GM10248 (cell line): ENCODE results near the gene RHAG.
"Not testable (repeated sequence)": the region's sequence is repeated elsewhere in the genome, so short reads cannot be mapped to it uniquely, and the experiment has no call there.

Experiments used
- CTCF ChIA-PET: fragments of 300-600 bp; sonication (Branson Sonifier 250); formaldehyde crosslinking; extraction: SDS; loops from one replicate; lab custom pipeline; 2021; ENCODE audit warnings: antibody characterized with exemption; lab: Yijun Ruan, JAX
- POLR2A ChIA-PET: fragments of 350-650 bp; sonication (Branson Sonifier 250); formaldehyde crosslinking; extraction: SDS; loops from one replicate; lab custom pipeline; 2020; ENCODE audit warnings: antibody characterized with exemption; lab: Yijun Ruan, JAX
- DNase-seq: peaks from one replicate; pipeline ENCODE4 v3.0.0; 2012; ENCODE audit errors: extremely low spot score
- TF ChIP-seq, protein P1 (sequence below): IDR thresholded peaks from 2 replicates; pipeline ENCODE4 v1.5.1; 2012; ENCODE audit warnings: mild to moderate bottlenecking, low read depth; ENCODE audit errors: extremely low read depth, missing control alignments, control extremely low read depth

The RHAG gene

DNA sequence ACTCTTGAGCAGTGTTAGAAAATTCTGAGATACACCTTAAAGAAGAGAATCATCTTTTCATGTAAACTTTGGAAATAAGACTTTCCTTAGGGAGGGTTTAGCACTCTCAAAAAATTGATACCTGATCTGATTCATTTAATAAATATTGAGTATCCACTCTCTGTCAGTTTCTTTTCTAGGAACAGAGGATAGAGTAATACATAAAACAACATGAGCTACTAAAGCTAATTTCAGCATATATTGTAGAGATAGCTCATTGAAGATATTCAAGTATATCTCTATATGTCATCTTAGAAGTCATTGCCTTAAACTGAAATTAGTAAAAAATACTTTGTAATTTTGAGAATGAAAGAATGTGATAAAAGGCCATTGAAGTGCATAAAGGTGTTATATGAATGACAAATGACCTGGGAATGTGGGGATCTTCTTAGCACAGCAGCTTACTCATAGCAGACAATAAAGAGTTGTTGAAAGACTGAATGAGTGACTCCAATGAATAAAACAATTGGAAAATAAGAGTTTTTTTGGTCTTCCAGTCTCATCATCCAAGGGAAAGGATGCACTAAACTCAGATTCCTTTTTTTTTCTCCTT, 29.2 kb downstream of the RHAG start:
- DNase-seq = no peak
- CTCF ChIA-PET = interaction anchor here (0.6 to 6.7 kb wide), 18 partner anchors 10 to 1820 kb away, joined by 3 to 73 read pairs (median 5); partner anchors contain the start of gene C6orf141
- TF ChIP-seq, protein P1, sequence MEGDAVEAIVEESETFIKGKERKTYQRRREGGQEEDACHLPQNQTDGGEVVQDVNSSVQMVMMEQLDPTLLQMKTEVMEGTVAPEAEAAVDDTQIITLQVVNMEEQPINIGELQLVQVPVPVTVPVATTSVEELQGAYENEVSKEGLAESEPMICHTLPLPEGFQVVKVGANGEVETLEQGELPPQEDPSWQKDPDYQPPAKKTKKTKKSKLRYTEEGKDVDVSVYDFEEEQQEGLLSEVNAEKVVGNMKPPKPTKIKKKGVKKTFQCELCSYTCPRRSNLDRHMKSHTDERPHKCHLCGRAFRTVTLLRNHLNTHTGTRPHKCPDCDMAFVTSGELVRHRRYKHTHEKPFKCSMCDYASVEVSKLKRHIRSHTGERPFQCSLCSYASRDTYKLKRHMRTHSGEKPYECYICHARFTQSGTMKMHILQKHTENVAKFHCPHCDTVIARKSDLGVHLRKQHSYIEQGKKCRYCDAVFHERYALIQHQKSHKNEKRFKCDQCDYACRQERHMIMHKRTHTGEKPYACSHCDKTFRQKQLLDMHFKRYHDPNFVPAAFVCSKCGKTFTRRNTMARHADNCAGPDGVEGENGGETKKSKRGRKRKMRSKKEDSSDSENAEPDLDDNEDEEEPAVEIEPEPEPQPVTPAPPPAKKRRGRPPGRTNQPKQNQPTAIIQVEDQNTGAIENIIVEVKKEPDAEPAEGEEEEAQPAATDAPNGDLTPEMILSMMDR = no peak
- POLR2A ChIA-PET = no interaction called here

DNA sequence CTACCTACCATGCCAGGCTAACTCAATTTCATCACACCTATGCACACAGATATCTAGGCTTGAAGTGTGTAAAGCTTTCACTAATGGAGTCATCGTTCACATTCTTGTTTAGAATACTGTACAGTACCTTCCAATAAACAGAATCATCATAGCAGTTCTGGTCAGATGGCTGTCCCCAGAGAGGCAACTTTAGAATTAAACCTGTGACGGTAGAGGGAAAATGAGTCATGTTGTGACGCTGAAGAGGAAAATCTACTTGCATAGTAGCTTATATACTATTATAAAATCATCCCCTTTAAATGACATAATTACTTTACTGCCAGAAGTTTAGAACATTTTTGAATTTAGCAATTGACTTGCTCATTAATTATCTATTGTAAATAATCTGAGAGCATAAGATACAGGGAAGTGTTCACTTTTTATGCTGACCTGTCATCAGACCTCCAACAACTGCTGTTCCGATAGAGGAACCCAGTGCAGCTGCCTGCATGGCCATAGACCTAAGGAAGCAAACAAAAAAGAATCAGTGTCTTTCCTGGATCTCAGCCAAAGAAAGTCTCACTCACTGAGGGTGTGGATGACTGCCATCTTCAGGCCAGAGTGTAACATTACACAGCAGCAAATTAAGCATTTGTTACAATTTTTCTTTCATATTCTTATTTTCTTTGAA, 29.8 kb downstream of the RHAG start:
- CTCF ChIA-PET = interaction anchor here (0.7 to 6.7 kb wide), 22 partner anchors 11 to 1819 kb away, joined by 3 to 73 read pairs (median 5); partner anchors contain the start of gene C6orf141
- TF ChIP-seq, protein P1 = peak; percentile 83
- POLR2A ChIA-PET = no interaction called here
- peak; percentile 60 for DNase-seq

DNA sequence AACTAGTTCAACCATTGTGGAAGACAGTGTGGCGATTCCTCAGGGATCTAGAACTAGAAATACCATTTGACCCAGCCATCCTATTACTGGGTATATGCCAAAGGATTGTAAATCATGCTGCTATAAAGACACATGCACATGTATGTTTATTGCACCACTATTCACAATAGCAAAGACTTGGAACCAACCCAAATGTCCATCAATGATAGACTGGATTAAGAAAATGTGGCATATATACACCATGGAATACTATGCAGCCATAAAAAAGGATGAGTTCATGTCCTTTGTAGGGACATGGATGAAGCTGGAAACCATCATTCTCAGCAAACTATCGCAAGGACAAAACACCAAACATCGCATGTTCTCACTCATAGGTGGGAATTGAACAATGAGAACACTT, 32.6 kb downstream of the RHAG start:
- POLR2A ChIA-PET = not testable (repeated sequence)

DNA sequence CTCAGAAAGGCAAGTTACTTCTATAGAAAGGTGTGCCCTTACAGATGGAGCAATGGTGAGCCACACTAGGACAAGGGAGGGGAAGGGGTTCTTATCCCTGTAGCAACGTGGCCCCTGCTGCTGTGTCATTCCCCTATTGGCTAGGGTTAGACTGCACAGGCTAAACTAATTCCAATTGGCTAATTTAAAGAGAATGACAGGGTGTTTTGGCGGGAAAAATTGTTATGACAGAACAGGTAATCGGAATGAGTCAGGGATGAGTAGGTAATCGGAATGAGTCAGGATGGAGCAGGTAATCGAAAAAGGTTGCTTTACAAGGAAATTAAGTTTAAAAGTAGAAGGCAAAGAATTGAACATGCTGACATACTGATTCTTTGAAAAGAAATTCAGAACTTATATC, 49.4 kb downstream of the RHAG start:
- POLR2A ChIA-PET, DNase-seq, CTCF ChIA-PET: not testable (repeated sequence)

More for the DNA sequence above, 32.6 kb downstream of the RHAG start:
- DNase-seq, CTCF ChIA-PET: not testable (repeated sequence)

DNA sequence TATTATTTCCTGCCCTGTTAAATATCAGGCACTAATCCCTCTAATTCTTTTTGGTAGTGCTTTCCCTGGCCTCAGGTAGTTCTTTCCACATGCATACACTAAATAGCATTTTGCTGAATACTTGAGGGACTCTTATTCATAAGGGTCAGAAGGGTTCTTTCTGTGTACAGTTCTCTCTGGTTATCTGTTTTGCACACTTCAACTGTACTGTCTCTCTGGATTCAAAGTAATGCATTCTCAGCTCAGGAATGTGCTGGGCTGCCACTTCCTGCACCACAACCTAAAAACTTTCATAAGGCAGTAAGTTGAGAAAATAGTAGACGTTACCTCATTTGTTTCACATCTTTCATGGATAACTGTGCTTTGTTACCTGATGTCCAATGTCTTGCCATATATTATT, 54.1 kb downstream of the RHAG start:
- TF ChIP-seq, protein P1 = no peak
- DNase-seq = no peak
- ChIA-PET POLR2A (no interaction called here), CTCF (no interaction called here)

DNA sequence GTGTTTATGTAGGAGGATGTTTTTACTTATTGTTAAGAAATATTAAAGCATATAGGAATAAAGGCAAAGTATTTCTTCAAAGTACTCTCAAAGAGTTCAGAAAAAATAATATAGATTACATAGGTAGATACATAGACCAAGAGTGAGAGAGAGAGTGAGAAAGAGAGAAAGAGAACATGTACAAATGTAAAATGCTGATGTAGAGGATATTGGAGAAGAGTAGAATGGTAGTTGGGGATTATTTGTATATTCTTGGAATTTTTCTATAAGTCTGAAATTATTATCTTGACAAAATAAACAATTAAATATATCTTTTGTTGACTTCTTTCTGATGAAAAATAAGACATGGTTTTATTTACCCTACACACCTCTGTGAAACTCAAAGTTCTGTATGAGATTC, 57.0 kb downstream of the RHAG start:
- DNase-seq = no peak

DNA sequence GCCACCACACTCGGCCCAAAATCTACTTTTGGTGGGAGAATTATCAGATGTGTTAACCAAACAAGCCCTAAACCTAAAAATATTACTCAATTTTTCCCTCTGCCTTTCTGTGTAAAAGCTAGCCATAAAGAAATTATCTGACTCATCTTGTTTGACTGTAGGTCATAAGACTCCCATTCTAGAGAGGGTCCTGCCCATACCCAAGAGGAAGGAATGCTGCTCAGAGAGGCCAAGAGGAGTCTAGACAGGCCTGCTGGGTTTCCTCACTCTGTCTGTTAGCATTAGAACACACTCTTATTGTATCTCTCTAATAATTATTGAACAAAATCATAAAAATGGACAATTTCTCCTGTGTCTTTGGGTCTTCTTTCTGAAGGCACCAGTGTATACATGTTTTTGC, 60.0 kb downstream of the RHAG start:
- DNase-seq = no peak
- CTCF ChIA-PET = interaction anchor here (1.0 kb wide), 1 partner anchor 33 kb away, joined by 3 read pairs; no protein-coding TSS in a partner anchor
- TF ChIP-seq, protein P1 = no peak
- POLR2A ChIA-PET = no interaction called here

More for the DNA sequence above, 57.0 kb downstream of the RHAG start:
- TF ChIP-seq, protein P1 = no peak
- ChIA-PET POLR2A (no interaction called here), CTCF (no interaction called here)
